Neural cell (in vitro differentiated cells): ENCODE measurements around the gene C3orf70. TPM values are rescaled to one million over a fixed set of nuclear protein-coding genes. Genes with fewer than 3 reads are reported as not detected.

Experiments used
- H2AFZ ChIP-seq: fragments of 200-600, 300-800 bp; sonication (generic), shearing (Covaris generic); 2 replicates; pipeline ENCODE4 v1.6.0; 2014; ENCODE audit warnings: low read depth, mild to moderate bottlenecking, antibody characterized with exemption, low read length, moderate library complexity
- H3F3A ChIP-seq: fragments of 200-600 bp; shearing (Covaris generic); 2 replicates; pipeline ENCODE4 v1.6.1; 2016; ENCODE audit warnings: mild to moderate bottlenecking, moderate library complexity, mixed read lengths, antibody characterized with exemption, low read length; ENCODE audit not compliant: insufficient read depth, poor library complexity, severe bottlenecking
- H3K27ac ChIP-seq: fragments of 200-600, 300-800 bp; sonication (generic), shearing (Covaris generic); 2 replicates; pipeline ENCODE4 v1.5.1; 2014; ENCODE audit warnings: mild to moderate bottlenecking, low read length, moderate library complexity
- H3K27me3 ChIP-seq: fragments of 300-800, 200-600 bp; sonication (generic), shearing (Covaris generic); 2 replicates; pipeline ENCODE4 v1.6.0; 2014; ENCODE audit warnings: mild to moderate bottlenecking, low read depth, low read length, moderate library complexity; ENCODE audit not compliant: insufficient read depth
- H3K36me3 ChIP-seq: fragments of 300-800, 200-600 bp; sonication (generic), shearing (Covaris generic); 2 replicates; pipeline ENCODE4 v1.5.1; 2014; ENCODE audit warnings: mild to moderate bottlenecking, antibody characterized with exemption, low read length, moderate library complexity; ENCODE audit not compliant: insufficient read depth
- H3K4me2 ChIP-seq: fragments of 300-800, 200-600 bp; sonication (generic), shearing (Covaris generic); 2 replicates; pipeline ENCODE4 v1.6.0; 2014; ENCODE audit warnings: mild to moderate bottlenecking, low read length
- H3K4me3 ChIP-seq: fragments of 300-800, 200-600 bp; sonication (generic), shearing (Covaris generic); 2 replicates; pipeline ENCODE4 v1.5.1; 2014; ENCODE audit warnings: mild to moderate bottlenecking, low read length, moderate library complexity
- H3K79me2 ChIP-seq: fragments of 200-600 bp; shearing (Covaris generic); replicated peaks from 2 replicates; pipeline ENCODE4 v1.6.0; 2014; ENCODE audit warnings: mild to moderate bottlenecking, low read length, moderate library complexity; ENCODE audit not compliant: insufficient read depth
- H3K9ac ChIP-seq: fragments of 300-800, 200-600 bp; sonication (generic), shearing (Covaris generic); 2 replicates; pipeline ENCODE4 v1.6.1; 2016; ENCODE audit warnings: mild to moderate bottlenecking, low read length, mixed read lengths
- H3K9me2 ChIP-seq: fragments of 200-600 bp; shearing (Covaris generic); 2 replicates; pipeline ENCODE4 v1.6.1; 2016; ENCODE audit warnings: mild to moderate bottlenecking, low read length, mixed read lengths; ENCODE audit not compliant: insufficient read depth
- H3K9me3 ChIP-seq: fragments of 200-600, 300-800 bp; sonication (generic), shearing (Covaris generic); 2 replicates; pipeline ENCODE4 v1.6.1; 2016; ENCODE audit warnings: mild to moderate bottlenecking, mixed run types, low read length, moderate library complexity, mixed read lengths
- H4K20me1 ChIP-seq: fragments of 200-600 bp; shearing (Covaris generic); 2 replicates; pipeline ENCODE4 v1.6.1; 2016; ENCODE audit warnings: mild to moderate bottlenecking, mixed run types; ENCODE audit not compliant: insufficient read depth
- EP300 ChIP-seq: fragments of 450-650 bp; conservative IDR thresholded peaks from 2 replicates; pipeline ENCODE4 v1.6.1; 2014; ENCODE audit warnings: antibody characterized with exemption, mild to moderate bottlenecking, moderate library complexity; ENCODE audit not compliant: poor library complexity, severe bottlenecking
- EZH2 ChIP-seq: fragments of 200-600, 300-800 bp; shearing (Covaris generic), sonication (generic); IDR thresholded peaks from 2 replicates; pipeline ENCODE4 v1.6.1; 2014; ENCODE audit warnings: antibody characterized with exemption, low read length, borderline replicate concordance, mild to moderate bottlenecking; ENCODE audit not compliant: insufficient read depth, poor library complexity, severe bottlenecking
- MXI1 ChIP-seq: fragments of 450-650 bp; conservative IDR thresholded peaks from 2 replicates; pipeline ENCODE4 v1.6.1; 2014; ENCODE audit warnings: antibody characterized with exemption, mild to moderate bottlenecking; ENCODE audit not compliant: poor library complexity, severe bottlenecking
- POLR2AphosphoS5 ChIP-seq: IDR thresholded peaks from 2 replicates; pipeline ENCODE4 v1.6.1; 2012
- RAD21 ChIP-seq: fragments of 450-650 bp; conservative IDR thresholded peaks from 2 replicates; pipeline ENCODE4 v1.6.1; 2014; ENCODE audit warnings: antibody characterized with exemption, mild to moderate bottlenecking, moderate library complexity
- SMC3 ChIP-seq: fragments of 450-650 bp; conservative IDR thresholded peaks from 2 replicates; pipeline ENCODE4 v1.6.1; 2014; ENCODE audit warnings: antibody characterized with exemption, mild to moderate bottlenecking, moderate library complexity; ENCODE audit not compliant: poor library complexity
- TAF1 ChIP-seq: IDR thresholded peaks from 2 replicates; pipeline ENCODE4 v1.6.1; 2012; ENCODE audit warnings: low read depth
- polyA plus RNA-seq: library from polyadenylated mRNA; depleted of rRNA; stranded (reverse); fragments of >200 nt; gene quantifications from 2 replicates; pipeline ENCODE4 v1.2.3, GENCODE V29; 2014
- TF ChIP-seq, protein P1 (sequence below): IDR thresholded peaks from 2 replicates; pipeline ENCODE4 v1.6.1; 2012; ENCODE audit warnings: borderline replicate concordance
- TF ChIP-seq, protein P2 (sequence below): fragments of 450-650 bp; IDR thresholded peaks from 2 replicates; pipeline ENCODE4 v1.5.1; 2014; ENCODE audit warnings: antibody characterized with exemption, mild to moderate bottlenecking, moderate library complexity; ENCODE audit not compliant: poor library complexity, severe bottlenecking

The C3orf70 gene
- polyA plus RNA-seq, 1 donor from 2014 or later, result 3.4 TPM

DNA sequence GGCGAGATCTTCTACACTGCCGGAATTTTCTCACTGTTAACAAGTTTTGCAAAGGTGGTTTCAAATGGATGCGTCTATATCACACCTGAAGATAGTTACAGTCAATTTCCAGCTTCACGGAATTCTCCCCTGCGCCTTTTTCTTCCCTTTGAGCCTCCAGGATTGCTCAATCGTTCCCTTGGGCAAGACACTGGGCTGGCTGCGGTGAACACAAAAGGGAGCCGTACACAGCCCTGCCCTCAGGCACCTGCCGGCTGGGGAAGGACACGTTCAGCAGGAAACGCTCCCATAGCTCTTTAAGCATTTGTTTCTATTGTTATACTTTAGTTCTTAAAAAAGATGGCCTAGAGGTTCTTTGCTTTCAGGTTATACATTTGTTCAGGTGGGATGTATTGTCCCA is 85.7 kb downstream of the C3orf70 start:
- Histone ChIP-seq H3K4me3 (no peak overlapping the region), H3K9me3 (no peaks in the 10 kb centered on the region), H2AFZ (no peak overlapping the region), H3K9me2 (no peaks in the 10 kb centered on the region), H3K79me2 (no peaks in the 10 kb centered on the region), H4K20me1 (no peaks in the 10 kb centered on the region), H3K27ac (no peak overlapping the region), H3K27me3 (no peaks in the 10 kb centered on the region), H3K9ac (no peak overlapping the region), H3F3A (no peaks in the 10 kb centered on the region), H3K4me2 (no peak overlapping the region), H3K36me3 (no peaks in the 10 kb centered on the region)
- TF ChIP-seq RAD21 (no peak), SMC3 (no peak), EZH2 (no peak), TAF1 (no peak), POLR2AphosphoS5 (no peak), EP300 (no peak), MXI1 (no peak)
- TF ChIP-seq, protein P1, sequence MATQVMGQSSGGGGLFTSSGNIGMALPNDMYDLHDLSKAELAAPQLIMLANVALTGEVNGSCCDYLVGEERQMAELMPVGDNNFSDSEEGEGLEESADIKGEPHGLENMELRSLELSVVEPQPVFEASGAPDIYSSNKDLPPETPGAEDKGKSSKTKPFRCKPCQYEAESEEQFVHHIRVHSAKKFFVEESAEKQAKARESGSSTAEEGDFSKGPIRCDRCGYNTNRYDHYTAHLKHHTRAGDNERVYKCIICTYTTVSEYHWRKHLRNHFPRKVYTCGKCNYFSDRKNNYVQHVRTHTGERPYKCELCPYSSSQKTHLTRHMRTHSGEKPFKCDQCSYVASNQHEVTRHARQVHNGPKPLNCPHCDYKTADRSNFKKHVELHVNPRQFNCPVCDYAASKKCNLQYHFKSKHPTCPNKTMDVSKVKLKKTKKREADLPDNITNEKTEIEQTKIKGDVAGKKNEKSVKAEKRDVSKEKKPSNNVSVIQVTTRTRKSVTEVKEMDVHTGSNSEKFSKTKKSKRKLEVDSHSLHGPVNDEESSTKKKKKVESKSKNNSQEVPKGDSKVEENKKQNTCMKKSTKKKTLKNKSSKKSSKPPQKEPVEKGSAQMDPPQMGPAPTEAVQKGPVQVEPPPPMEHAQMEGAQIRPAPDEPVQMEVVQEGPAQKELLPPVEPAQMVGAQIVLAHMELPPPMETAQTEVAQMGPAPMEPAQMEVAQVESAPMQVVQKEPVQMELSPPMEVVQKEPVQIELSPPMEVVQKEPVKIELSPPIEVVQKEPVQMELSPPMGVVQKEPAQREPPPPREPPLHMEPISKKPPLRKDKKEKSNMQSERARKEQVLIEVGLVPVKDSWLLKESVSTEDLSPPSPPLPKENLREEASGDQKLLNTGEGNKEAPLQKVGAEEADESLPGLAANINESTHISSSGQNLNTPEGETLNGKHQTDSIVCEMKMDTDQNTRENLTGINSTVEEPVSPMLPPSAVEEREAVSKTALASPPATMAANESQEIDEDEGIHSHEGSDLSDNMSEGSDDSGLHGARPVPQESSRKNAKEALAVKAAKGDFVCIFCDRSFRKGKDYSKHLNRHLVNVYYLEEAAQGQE, result no peak
- TF ChIP-seq, protein P2, sequence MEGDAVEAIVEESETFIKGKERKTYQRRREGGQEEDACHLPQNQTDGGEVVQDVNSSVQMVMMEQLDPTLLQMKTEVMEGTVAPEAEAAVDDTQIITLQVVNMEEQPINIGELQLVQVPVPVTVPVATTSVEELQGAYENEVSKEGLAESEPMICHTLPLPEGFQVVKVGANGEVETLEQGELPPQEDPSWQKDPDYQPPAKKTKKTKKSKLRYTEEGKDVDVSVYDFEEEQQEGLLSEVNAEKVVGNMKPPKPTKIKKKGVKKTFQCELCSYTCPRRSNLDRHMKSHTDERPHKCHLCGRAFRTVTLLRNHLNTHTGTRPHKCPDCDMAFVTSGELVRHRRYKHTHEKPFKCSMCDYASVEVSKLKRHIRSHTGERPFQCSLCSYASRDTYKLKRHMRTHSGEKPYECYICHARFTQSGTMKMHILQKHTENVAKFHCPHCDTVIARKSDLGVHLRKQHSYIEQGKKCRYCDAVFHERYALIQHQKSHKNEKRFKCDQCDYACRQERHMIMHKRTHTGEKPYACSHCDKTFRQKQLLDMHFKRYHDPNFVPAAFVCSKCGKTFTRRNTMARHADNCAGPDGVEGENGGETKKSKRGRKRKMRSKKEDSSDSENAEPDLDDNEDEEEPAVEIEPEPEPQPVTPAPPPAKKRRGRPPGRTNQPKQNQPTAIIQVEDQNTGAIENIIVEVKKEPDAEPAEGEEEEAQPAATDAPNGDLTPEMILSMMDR, result no peak

DNA sequence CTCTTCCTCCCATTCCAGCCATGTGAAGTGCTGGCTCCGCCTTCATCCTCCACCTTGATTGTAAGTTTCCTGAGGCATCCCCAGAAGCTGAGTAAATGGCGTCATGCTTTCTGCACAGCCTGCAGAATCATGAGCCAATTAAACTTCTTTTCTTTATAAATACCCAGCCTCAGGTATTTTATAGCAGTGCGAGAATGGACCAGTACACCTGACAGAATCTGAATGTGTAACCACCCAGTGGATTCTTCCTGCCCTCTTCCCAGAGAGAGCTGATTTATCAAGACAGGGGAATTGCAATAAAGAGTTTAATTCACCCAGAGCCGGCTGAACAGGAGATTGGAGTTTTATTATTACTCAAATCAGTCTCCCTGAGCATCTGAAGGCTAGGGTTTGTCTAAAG is 86.6 kb downstream of the C3orf70 start:
- no peaks in the 10 kb centered on the region for H3K79me2 ChIP-seq
- no peaks in the 10 kb centered on the region for H4K20me1 ChIP-seq
- H3K9me2 ChIP-seq, result no peaks in the 10 kb centered on the region
- no peaks in the 10 kb centered on the region for H3K27me3 ChIP-seq
- no peak overlapping the region for H3K4me2 ChIP-seq
- H3K27ac ChIP-seq, result no peak overlapping the region
- no peak overlapping the region for H3K4me3 ChIP-seq
- H2AFZ ChIP-seq, result no peak overlapping the region
- H3K36me3 ChIP-seq, result no peaks in the 10 kb centered on the region
- no peak overlapping the region for H3K9ac ChIP-seq
- TF ChIP-seq EZH2 (no peak), TAF1 (no peak), EP300 (no peak), RAD21 (no peak), MXI1 (no peak), SMC3 (no peak), POLR2AphosphoS5 (no peak)
- TF ChIP-seq, protein P2, result no peak
- TF ChIP-seq, protein P1, result no peak
- no peaks in the 10 kb centered on the region for H3K9me3 ChIP-seq
- no peaks in the 10 kb centered on the region for H3F3A ChIP-seq
